Hematopoietic multipotent progenitor cell treated with erythropoietin and hydrocortisone succinate and interleukin-3 and kit ligand, for 4 days (in vitro differentiated cells): ENCODE measurements around the gene PCDH11X.
"Not testable (repeated sequence)": the region's sequence is repeated elsewhere in the genome, so short reads cannot be mapped to it uniquely, and the experiment has no call there.

ENCODE experiments used
- DNase-seq: peaks from one replicate; pipeline ENCODE4 v3.0.0-alpha.2; 2015

The PCDH11X gene

DNA sequence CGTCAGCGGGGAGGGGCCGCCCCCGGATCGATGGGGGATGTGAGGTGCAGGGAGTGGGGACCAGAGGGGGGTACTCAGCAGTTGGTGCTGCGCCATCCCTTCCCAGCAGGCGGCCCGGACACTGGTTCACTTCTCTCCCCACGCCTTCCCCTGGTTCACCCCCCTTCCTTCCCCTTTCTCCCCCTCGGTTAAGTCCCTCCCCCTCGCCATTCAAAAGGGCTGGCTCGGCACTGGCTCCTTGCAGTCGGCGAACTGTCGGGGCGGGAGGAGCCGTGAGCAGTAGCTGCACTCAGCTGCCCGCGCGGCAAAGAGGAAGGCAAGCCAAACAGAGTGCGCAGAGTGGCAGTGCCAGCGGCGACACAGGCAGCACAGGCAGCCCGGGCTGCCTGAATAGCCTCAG, at the start of gene PCDH11X:
TSS of gene PCDH11X (plus strand) at position 241 of the 400 bp plus-strand sequence. CDS start 56,130 bp downstream, outside the sequence.
- DNase-seq = peak; percentile 29

DNA sequence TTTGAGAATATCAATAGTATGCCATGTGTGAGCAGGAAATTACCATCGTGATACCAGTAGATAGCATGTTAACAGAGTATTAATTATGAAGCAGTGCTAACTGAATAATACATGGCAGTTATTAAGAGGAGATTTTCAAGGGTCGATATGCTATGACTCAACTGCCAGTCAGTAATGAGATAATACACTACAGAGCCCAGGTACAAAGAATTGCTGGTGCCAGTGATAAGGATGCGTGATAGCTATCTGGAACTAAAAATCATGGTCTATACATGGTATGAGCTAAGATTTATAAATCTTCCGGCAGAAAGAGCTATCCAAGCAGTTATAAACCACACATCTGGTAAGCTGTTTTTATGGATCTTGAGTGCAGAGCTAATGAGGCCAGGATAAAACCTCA, 31.7 kb upstream of the PCDH11X start:
- not testable (repeated sequence) for DNase-seq

DNA sequence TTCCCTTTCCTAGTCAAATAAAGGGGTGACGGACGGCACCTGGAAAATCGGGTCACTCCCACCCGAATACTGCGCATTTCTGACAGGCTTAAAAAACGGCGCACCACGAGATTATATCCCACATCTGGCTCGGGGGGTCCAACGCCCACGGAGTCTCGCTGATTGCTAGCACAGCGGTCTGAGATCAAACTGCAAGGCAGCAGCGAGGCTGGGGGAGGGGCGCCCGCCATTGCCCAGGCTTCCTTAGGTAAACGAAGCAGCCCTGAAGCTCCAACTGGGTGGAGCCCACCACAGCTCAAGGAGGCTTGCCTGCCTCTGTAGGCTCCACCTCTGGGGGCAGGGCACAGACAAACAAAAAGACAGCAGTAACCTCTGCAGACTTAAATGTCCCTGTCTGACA, 26.2 kb upstream of the PCDH11X start:
- not testable (repeated sequence) for DNase-seq

- DNase-seq = not testable (repeated sequence)
Observed at GRCh38 chrX:91770619-91771488, 8.3 kb upstream of the PCDH11X start.

- not testable (repeated sequence) for DNase-seq
Observed at GRCh38 chrX:91773943-91774342, 5.2 kb upstream of the PCDH11X start.

DNA sequence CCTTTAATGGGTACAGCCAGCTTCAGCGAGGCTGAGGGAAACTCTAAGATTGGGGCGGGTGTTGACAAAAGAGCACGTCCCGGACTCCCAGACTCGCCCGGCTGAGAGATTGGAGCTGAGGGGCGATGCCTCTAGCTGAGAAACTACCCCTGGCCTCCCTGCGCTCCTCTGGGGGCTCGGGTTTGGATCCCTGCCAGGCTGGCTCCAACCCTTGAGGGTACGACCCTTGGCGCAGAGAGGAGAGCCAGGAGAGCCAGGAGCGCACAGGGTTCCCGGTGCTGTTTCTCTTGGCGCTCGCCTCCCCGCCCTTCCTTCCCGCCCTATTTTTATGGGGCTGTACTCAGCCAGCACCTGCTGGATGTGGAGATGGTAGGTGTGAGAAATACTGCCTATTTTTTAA, 833 bp downstream of the PCDH11X start:
- DNase-seq = not testable (repeated sequence)

DNA sequence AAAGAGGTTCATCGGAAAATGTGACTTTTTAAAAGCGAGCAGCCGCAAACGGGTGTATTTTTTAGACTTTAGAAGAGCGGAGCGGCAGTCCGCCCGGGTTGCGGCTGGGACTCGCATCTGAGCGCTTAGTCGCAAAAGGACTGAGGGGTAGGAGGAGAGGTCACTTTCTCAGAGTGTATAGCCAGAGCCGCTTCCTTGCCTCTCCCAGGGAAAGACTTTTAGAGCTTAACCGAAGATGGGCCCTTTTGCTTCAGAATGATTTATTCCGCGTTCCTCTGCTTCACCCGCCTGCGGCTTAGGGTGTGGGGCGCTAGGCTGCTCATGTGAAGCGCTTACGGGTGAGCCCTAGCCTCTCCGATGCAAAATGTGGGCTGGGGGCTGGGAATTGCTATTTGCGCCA, 1.5 kb downstream of the PCDH11X start:
- DNase-seq = not testable (repeated sequence)

- not testable (repeated sequence) for DNase-seq
Observed at GRCh38 chrX:91781553-91782298, 2.6 kb downstream of the PCDH11X start.

DNA sequence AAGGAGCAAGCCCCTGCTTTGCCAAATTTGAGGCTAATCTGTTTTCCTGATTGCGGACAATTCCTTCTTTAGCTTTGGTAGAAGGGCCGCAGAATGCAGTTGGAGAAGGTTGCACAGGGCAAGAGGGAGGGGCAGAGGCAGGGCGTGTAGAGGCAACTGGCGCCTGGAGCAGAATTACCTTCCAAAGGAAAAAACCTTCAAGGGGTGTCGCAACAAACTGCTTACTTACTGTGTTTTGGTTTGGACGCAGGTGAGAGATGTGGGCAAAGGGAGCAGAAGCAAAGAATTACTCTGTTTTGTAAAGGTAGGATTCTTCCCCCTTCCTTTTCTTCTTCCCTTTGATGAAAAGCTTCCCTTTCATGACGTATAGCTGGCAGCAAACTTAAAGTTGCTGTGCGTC, 3.6 kb downstream of the PCDH11X start:
- DNase-seq = not testable (repeated sequence)

DNA sequence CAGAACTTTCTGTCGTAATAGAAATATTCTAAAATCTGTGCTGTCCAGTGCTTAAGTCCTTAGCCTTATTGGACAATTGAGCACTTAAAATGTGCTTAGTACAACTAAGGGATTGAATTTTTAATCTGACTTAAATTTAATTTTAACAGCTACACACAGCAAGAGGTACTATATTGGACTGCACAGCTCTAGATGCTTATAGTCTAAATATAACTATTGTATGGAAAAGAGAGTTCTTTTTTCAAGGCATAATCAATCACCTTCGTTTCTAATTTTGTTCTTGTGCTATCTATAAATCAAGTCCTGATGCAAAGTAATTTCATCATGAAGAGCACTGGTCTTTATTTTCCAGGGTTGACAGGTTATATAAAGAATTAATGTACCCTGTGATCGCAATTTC, 38.4 kb downstream of the PCDH11X start:
- not testable (repeated sequence) for DNase-seq

GRCh38 chrX:91825321-91825720, 46.1 kb downstream of the PCDH11X start:
- not testable (repeated sequence) for DNase-seq
